Progenitor cell of endocrine pancreas (in vitro differentiated cells): ENCODE results near the gene RNFT2. TPM values are rescaled to one million over a fixed set of nuclear protein-coding genes. Genes with fewer than 3 reads are reported as not detected.

Experiments used
- DNase-seq: peaks from one replicate; pipeline ENCODE4 v3.0.0; 2021; ENCODE audit warnings: low spot score; ENCODE audit not compliant: unreplicated experiment
- H3K27ac Mint-ChIP-seq: 2 replicates; pipeline ENCODE4 v1.8.0; 2021; ENCODE audit warnings: mild to moderate bottlenecking, moderate library complexity, mixed read lengths
- H3K27me3 Mint-ChIP-seq: 2 replicates; pipeline ENCODE4 v1.8.0; 2021; ENCODE audit warnings: mixed read lengths
- H3K36me3 Mint-ChIP-seq: 2 replicates; pipeline ENCODE4 v1.8.0; 2022; ENCODE audit warnings: mixed read lengths; ENCODE audit not compliant: insufficient read depth
- H3K4me1 Mint-ChIP-seq: 2 replicates; pipeline ENCODE4 v1.8.0; 2021; ENCODE audit warnings: low read depth, mixed read lengths
- H3K4me3 Mint-ChIP-seq: 2 replicates; pipeline ENCODE4 v1.8.0; 2021; ENCODE audit warnings: low read depth, mild to moderate bottlenecking, moderate library complexity, mixed read lengths
- H3K9me3 Mint-ChIP-seq: 2 replicates; pipeline ENCODE4 v1.8.0; 2021; ENCODE audit warnings: low read depth, mixed read lengths
- total RNA-seq: library from RNA; stranded (reverse); gene quantifications from 2 replicates; pipeline ENCODE4 v1.2.1, GENCODE V29; 2021
- TF ChIP-seq, protein P1 (sequence below): fragments of 200-600 bp; sonication (generic); IDR thresholded peaks from one replicate; pipeline ENCODE4 v1.5.0; 2021; ENCODE audit warnings: antibody characterized with exemption, mild to moderate bottlenecking; ENCODE audit not compliant: unreplicated experiment

The RNFT2 gene
- total RNA-seq, 1 donor from 2014 or later, result 32.1 TPM

DNA sequence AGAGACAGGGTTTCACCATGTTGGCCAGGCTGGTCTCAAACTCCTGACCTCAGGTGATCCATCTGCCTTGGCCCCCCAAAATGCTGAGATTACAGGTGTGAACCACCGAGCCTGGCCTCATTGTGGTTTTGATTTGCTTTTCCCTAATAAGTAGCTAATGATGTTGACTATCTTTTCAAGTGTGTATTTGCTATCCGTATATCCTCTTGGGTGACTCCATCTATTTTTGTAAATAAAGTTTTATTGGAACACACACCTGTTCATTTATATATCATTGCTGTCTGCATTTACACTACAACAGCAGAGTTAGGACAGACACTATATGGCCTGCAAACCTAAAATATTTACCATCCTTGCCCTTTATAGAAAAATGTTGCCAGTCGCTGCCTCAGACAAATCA lies 156.8 kb downstream of the RNFT2 start:
- Mint-ChIP-seq H3K9me3 (no peaks in the 10 kb centered on the region), H3K4me1 (no peaks in the 10 kb centered on the region), H3K36me3 (no peaks in the 10 kb centered on the region), H3K27me3 (peaks cover 13% of the 10 kb centered on the region), H3K27ac (no peak overlapping the region), H3K4me3 (no peak overlapping the region)
- TF ChIP-seq, protein P1, sequence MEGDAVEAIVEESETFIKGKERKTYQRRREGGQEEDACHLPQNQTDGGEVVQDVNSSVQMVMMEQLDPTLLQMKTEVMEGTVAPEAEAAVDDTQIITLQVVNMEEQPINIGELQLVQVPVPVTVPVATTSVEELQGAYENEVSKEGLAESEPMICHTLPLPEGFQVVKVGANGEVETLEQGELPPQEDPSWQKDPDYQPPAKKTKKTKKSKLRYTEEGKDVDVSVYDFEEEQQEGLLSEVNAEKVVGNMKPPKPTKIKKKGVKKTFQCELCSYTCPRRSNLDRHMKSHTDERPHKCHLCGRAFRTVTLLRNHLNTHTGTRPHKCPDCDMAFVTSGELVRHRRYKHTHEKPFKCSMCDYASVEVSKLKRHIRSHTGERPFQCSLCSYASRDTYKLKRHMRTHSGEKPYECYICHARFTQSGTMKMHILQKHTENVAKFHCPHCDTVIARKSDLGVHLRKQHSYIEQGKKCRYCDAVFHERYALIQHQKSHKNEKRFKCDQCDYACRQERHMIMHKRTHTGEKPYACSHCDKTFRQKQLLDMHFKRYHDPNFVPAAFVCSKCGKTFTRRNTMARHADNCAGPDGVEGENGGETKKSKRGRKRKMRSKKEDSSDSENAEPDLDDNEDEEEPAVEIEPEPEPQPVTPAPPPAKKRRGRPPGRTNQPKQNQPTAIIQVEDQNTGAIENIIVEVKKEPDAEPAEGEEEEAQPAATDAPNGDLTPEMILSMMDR, result no peak
- DNase-seq, result no peak

DNA sequence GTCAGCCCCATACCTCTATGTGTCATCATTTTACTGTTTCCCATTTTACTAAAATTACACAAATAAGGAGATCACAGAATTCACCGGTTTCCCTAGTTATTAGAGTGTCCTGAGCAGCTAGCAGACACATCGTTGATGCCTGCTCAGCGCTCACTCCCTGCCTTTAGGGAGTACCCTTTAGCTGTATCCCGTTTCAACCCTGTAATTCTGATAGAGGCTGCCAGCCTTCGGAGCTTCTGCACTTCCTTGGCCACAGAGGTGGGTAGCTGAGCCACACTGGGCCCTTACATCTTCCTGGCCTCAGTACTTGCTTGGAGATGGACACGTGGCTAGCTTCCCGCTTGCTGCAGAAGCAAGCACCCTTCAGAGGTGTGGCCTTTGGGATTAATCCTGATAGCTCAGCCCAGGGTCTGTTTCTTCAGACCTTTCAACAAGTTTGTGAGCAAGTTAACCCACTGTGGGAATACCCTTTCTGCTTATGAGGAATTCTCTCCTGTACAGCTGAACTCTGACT lies 158.4 kb downstream of the RNFT2 start:
- Mint-ChIP-seq H3K36me3 (no peaks in the 10 kb centered on the region), H3K27me3 (peaks cover 17% of the 10 kb centered on the region), H3K9me3 (no peaks in the 10 kb centered on the region), H3K4me3 (no peak overlapping the region), H3K4me1 (no peaks in the 10 kb centered on the region), H3K27ac (no peak overlapping the region)
- TF ChIP-seq, protein P1, result no peak
- DNase-seq, result no peak

DNA sequence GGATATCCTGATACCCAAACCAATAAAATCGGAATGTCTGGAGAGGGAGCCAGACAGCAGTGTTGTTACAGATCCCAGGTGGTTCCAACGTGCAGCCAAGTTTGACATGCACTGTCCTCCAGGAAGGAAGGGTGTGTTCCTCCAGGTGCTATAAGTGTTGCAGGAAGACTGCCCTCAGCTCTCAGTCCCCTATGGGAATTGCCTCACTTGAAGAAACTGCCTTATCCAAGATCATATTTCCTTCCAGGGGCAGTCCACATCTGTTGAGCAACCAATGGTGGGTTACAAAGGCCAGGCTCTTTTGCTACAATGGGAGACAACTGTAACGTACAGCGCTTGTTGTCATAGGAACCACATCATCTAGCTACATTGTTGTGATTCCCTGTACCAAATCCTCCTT lies 159.4 kb downstream of the RNFT2 start:
- DNase-seq, result no peak
- Mint-ChIP-seq H3K27me3 (peaks cover 17% of the 10 kb centered on the region), H3K36me3 (no peaks in the 10 kb centered on the region), H3K9me3 (no peaks in the 10 kb centered on the region), H3K27ac (no peak overlapping the region), H3K4me1 (no peaks in the 10 kb centered on the region), H3K4me3 (no peak overlapping the region)
- TF ChIP-seq, protein P1, result no peak

DNA sequence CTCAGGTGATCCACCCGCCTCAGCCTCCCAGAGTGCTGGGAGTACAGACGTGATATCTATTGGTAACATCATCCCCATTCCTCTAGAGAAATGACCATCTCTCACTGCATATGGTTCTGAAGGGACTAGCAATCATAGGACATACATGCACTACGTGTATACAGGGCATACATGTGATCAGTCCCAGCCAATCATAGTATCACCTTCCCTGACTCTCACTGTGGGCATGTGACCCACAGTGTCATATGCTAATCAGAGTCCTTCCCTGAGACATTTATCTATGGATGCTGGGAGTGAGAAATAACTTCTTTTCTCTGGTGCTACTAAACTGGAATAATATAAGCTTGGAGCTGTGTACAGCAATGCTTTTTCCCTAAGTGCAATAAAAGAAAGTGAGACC lies 160.6 kb downstream of the RNFT2 start:
- no peaks in the 10 kb centered on the region for H3K36me3 Mint-ChIP-seq

DNA sequence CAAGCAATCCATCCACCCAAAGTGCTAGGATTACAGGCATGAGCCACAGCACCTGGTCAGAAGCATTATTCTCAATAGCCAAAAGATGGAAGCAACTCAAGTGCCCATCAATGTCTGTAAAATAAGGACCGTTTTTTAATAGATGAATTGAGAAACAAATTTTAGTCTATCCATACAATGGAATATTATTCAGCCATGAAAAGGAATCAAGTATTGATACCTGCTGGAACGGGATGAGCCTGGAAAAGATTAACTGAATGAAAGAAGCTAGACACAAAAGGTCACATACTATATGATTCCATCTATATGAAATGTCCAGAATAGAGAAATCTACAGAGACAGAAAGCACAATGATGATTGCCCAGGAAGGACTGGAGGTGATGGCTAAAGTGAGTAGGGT lies 163.5 kb downstream of the RNFT2 start:
- no peak overlapping the region for H3K27ac Mint-ChIP-seq
- H3K4me3 Mint-ChIP-seq, result no peak overlapping the region
- H3K4me1 Mint-ChIP-seq, result no peaks in the 10 kb centered on the region
- DNase-seq, result no peak
- no peaks in the 10 kb centered on the region for H3K9me3 Mint-ChIP-seq
- peaks cover 23% of the 10 kb centered on the region for H3K27me3 Mint-ChIP-seq
- H3K36me3 Mint-ChIP-seq, result no peaks in the 10 kb centered on the region
- TF ChIP-seq, protein P1, result no peak

More for the DNA sequence above, 160.6 kb downstream of the RNFT2 start:
- no peak overlapping the region for H3K27ac Mint-ChIP-seq
- H3K9me3 Mint-ChIP-seq, result no peaks in the 10 kb centered on the region
- no peak overlapping the region for H3K4me3 Mint-ChIP-seq
- H3K27me3 Mint-ChIP-seq, result peaks cover 19% of the 10 kb centered on the region
- TF ChIP-seq, protein P1, result no peak
- no peak for DNase-seq
- no peaks in the 10 kb centered on the region for H3K4me1 Mint-ChIP-seq

Other genes with a start within 250 kb of the RNFT2 start
- 0.84 and 0.86 TPM in 2 replicates for gene MAP1LC3B2, start 178.9 kb upstream of the RNFT2 start, total RNA-seq
- 63.2 and 64.4 TPM in 2 replicates for gene SPRING1, start 246 bp upstream of the RNFT2 start, total RNA-seq
- gene HRK, start 143.1 kb downstream of the RNFT2 start, total RNA-seq, result 5.5 and 6.9 TPM in 2 replicates
- gene FBXW8, start 172.6 kb downstream of the RNFT2 start, total RNA-seq, result 32.6 and 33.8 TPM in 2 replicates